Measurements from ENCODE around the gene RNF168. TPM values are rescaled to one million over a fixed set of nuclear protein-coding genes. Genes with fewer than 3 reads are reported as not detected.
"Not testable (repeated sequence)": the region's sequence is repeated elsewhere in the genome, so short reads cannot be mapped to it uniquely, and the experiment has no call there.

Gene RNF168
- polyA plus RNA-seq, 2 of the 4 experiments (the other 2 are of a cell fraction): 3.8 to 5.9 TPM

DNA sequence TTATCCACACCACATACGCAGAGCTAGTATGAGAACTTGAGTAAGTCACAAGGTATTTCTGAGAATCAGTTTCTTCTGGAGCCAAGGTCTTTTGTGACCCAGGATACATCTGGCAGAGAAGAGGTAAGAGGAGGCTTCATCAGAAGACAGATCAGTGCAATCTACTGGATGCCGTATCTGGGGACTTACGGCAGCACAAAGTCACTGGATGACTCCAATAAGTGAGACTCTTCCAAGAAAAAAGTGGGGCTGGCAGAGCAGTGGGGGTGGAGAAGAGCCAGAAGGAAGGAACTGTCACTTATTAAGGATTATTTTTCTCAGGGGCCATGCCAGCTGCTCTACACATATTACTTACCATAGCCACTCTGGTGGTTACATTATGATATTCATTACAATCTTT, 39.8 kb downstream of the RNF168 start:
- Histone ChIP-seq H3K9me3 (no peaks in the 10 kb centered on the region), H3K4me1 (no peaks in the 10 kb centered on the region), H3K27ac (no peak overlapping the region), H3K4me3 (no peak overlapping the region), H3K4me2 (no peak overlapping the region)
- FAIRE-seq (no peak), ATAC-seq (no peak), DNase-seq (ENCODE audit: low read depth in 1 of 2, low spot score in 1 of 2) (no peak)
- POLR2A ChIA-PET: no interaction called here
- 83% methylated on average over 3 of the region's 3 CpGs for WGBS (ENCODE audit: missing lambda C conversion rate)
- TF ChIP-seq CHD2 (IDR thresholded peaks at IDR 0.05; ENCODE audit: low read length, partially characterized antibody) (no peak), MAZ (IDR thresholded peaks at IDR 0.05; ENCODE audit: borderline replicate concordance, low read depth, low read length) (no peak), HOXB13 (CRISPR knock-in tag; IDR thresholded peaks at IDR 0.05; ENCODE audit: low read depth) (no peak), MYC (IDR thresholded peaks at IDR 0.05; ENCODE audit: borderline replicate concordance, low read length) (no peak), EP300 (IDR thresholded peaks at IDR 0.05) (no peak), MAFK (IDR thresholded peaks at IDR 0.05; ENCODE audit: partially characterized antibody) (no peak), FOXS1 (CRISPR knock-in tag; IDR thresholded peaks at IDR 0.05) (no peak), BHLHE40 (IDR thresholded peaks at IDR 0.05; ENCODE audit: low read depth, low read length) (no peak), FOSB (CRISPR knock-in tag; IDR thresholded peaks at IDR 0.05) (no peak), HOXA7 (CRISPR knock-in tag; IDR thresholded peaks at IDR 0.05) (no peak), EHMT2 (IDR thresholded peaks at IDR 0.05; ENCODE audit: low read depth) (no peak), FOSL2 (IDR thresholded peaks at IDR 0.05) (no peak), FOSL2 (CRISPR knock-in tag; IDR thresholded peaks at IDR 0.05) (no peak), RAD21 (conservative IDR thresholded peaks at IDR 0.05 in 1 of 2, IDR thresholded peaks at IDR 0.05 in 1 of 2) (no peak)
- TF ChIP-seq, protein P1, sequence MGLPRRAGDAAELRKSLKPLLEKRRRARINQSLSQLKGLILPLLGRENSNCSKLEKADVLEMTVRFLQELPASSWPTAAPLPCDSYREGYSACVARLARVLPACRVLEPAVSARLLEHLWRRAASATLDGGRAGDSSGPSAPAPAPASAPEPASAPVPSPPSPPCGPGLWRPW (IDR thresholded peaks at IDR 0.05): no peak
- TF ChIP-seq, protein P2, sequence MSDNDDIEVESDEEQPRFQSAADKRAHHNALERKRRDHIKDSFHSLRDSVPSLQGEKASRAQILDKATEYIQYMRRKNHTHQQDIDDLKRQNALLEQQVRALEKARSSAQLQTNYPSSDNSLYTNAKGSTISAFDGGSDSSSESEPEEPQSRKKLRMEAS (IDR thresholded peaks at IDR 0.05): no peak
- TF ChIP-seq, protein P3, sequence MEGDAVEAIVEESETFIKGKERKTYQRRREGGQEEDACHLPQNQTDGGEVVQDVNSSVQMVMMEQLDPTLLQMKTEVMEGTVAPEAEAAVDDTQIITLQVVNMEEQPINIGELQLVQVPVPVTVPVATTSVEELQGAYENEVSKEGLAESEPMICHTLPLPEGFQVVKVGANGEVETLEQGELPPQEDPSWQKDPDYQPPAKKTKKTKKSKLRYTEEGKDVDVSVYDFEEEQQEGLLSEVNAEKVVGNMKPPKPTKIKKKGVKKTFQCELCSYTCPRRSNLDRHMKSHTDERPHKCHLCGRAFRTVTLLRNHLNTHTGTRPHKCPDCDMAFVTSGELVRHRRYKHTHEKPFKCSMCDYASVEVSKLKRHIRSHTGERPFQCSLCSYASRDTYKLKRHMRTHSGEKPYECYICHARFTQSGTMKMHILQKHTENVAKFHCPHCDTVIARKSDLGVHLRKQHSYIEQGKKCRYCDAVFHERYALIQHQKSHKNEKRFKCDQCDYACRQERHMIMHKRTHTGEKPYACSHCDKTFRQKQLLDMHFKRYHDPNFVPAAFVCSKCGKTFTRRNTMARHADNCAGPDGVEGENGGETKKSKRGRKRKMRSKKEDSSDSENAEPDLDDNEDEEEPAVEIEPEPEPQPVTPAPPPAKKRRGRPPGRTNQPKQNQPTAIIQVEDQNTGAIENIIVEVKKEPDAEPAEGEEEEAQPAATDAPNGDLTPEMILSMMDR (IDR thresholded peaks at IDR 0.05): no peak
- TF ChIP-seq, protein P4, sequence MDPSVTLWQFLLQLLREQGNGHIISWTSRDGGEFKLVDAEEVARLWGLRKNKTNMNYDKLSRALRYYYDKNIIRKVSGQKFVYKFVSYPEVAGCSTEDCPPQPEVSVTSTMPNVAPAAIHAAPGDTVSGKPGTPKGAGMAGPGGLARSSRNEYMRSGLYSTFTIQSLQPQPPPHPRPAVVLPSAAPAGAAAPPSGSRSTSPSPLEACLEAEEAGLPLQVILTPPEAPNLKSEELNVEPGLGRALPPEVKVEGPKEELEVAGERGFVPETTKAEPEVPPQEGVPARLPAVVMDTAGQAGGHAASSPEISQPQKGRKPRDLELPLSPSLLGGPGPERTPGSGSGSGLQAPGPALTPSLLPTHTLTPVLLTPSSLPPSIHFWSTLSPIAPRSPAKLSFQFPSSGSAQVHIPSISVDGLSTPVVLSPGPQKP (IDR thresholded peaks at IDR 0.05; ENCODE audit: low read depth, low read length): no peak
- CTCF ChIA-PET: no interaction called here

DNA sequence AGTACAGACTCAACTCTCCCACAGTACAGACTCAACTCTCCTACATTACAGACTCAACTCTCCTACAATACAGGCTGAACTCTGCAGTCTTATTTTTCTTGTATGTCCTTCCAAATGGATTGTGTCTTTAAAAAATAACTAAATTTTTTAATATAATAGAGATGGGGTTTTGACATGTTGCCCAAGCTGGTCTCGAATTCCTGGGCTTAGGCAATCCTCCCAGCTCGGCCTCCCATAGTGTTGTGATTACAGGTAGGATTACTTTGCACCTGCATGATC, 40.2 kb downstream of the RNF168 start:
- ATAC-seq (no peak), FAIRE-seq (no peak), DNase-seq (ENCODE audit: low read depth in 1 of 2, low spot score in 1 of 2) (no peak)
- Histone ChIP-seq H3K4me2 (no peak overlapping the region), H3K4me1 (no peaks in the 10 kb centered on the region), H3K9me3 (no peaks in the 10 kb centered on the region), H3K27ac (no peak overlapping the region), H3K4me3 (no peak overlapping the region)
- TF ChIP-seq HDAC2 (IDR thresholded peaks at IDR 0.05): no peak
- TF ChIP-seq JUN (IDR thresholded peaks at IDR 0.05): no peak
- TF ChIP-seq, protein P5, sequence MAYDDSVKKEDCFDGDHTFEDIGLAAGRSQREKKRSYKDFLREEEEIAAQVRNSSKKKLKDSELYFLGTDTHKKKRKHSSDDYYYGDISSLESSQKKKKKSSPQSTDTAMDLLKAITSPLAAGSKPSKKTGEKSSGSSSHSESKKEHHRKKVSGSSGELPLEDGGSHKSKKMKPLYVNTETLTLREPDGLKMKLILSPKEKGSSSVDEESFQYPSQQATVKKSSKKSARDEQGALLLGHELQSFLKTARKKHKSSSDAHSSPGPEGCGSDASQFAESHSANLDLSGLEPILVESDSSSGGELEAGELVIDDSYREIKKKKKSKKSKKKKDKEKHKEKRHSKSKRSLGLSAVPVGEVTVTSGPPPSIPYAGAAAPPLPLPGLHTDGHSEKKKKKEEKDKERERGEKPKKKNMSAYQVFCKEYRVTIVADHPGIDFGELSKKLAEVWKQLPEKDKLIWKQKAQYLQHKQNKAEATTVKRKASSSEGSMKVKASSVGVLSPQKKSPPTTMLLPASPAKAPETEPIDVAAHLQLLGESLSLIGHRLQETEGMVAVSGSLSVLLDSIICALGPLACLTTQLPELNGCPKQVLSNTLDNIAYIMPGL (CRISPR knock-in tag; IDR thresholded peaks at IDR 0.05; ENCODE audit: borderline replicate concordance): no peak
- no peak for TF ChIP-seq ZC3H11A (IDR thresholded peaks at IDR 0.05)
- TF ChIP-seq POLR2A (IDR thresholded peaks at IDR 0.05; ENCODE audit: low read length): no peak
- TF ChIP-seq BHLHE40 (IDR thresholded peaks at IDR 0.05; ENCODE audit: low read depth, low read length): no peak
- no peak for TF ChIP-seq HEYL (CRISPR knock-in tag; IDR thresholded peaks at IDR 0.05)
- no peak for TF ChIP-seq HOXB13 (CRISPR knock-in tag; IDR thresholded peaks at IDR 0.05; ENCODE audit: low read depth)
- TF ChIP-seq, protein P1 (IDR thresholded peaks at IDR 0.05): no peak
- WGBS (ENCODE audit: missing lambda C conversion rate): 75% methylated on average over 2 of the region's 2 CpGs
- CTCF ChIA-PET: no interaction called here
- POLR2A ChIA-PET: no interaction called here

DNA sequence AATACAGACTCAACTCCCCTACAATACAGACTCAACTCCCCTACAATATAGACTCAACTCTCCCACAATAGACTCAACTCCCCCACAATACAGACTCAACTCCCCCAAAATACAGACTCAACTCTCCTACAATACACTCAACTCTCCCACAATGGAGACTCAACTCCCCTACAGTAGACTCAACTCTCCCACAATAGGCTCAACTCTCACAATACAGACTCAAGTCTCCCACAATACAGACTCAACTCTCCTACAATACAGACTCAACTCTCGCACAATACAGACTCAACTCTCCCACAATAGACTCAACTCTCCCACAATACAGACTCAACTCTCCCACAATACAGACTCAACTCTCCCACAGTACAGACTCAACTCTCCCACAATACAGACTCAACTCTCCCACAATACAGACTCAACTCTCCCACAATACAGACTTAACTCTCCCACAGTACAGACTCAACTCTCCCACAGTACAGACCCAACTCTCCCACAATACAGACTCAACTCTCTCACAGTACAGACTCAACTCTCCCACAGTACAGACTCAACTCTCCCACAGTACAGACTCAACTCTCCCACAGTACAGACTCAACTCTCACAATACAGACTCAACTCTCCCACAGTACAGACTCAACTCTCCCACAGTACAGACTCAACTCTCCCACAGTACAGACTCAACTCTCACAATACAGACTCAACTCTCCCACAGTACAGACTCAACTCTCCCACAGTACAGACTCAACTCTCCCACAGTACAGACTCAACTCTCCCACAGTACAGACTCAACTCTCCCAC, 40.7 kb downstream of the RNF168 start:
- H3K27ac ChIP-seq; CTCF ChIA-PET; H3K4me2 ChIP-seq; H3K4me3 ChIP-seq; H3K9me3 ChIP-seq; POLR2A ChIA-PET; DNase-seq (ENCODE audit: low read depth in 1 of 2, low spot score in 1 of 2); ATAC-seq; FAIRE-seq; H3K4me1 ChIP-seq: not testable (repeated sequence)
- WGBS (ENCODE audit: missing lambda C conversion rate): 93% methylated on average over 1 of the region's 1 CpG
